ENCODE measurements around the gene IWS1.

Gene IWS1

DNA sequence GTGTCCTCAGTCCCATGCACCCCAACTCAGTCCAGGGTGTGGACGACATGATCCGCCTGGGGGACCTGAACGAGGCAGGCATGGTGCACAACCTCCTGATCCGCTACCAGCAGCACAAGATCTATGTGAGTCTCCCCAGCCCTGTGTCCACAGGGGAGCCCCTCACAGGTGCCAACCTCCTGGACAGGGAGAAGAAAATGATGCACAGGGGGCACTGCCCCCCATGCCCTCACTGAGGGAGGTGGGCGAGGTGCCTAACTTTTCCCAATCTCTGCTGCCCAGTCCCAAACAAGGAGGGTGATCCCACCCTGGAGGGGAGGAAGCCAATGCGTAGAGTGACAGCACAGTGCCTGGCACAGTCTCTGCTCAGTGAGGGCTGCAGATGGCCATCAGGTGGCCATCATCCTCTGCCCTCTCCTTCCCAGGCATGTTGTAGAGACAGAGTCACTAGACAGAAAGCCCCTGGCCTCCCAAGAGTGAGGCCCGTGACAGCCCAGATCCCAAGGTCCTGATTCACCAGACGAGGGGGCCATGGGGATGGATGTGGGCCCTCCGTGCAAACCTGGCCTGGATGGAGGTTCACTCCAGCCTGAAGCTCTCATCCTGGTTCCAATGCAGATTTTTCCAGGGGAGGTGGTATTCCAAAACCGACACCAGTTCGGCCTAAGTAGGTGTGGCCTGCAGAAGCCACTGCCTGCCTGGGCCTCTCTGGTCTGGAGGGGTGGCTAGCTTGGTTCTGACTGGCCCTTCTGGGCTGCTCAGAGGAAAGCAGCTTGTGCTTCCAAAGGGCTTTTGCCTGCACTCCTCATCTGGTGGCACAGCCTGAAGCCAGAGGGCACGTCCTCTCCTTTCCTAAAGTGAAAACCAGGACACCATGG is 39.2 kb upstream of the IWS1 start:
- Mint-ChIP-seq H3K4me1 (peaks cover 4% of the 10 kb centered on the region), H3K27ac (no peak overlapping the region), H3K9me3 (no peaks in the 10 kb centered on the region), H3K36me3 (no peaks in the 10 kb centered on the region), H3K4me3 (no peak overlapping the region), H3K27me3 (no peaks in the 10 kb centered on the region)

DNA sequence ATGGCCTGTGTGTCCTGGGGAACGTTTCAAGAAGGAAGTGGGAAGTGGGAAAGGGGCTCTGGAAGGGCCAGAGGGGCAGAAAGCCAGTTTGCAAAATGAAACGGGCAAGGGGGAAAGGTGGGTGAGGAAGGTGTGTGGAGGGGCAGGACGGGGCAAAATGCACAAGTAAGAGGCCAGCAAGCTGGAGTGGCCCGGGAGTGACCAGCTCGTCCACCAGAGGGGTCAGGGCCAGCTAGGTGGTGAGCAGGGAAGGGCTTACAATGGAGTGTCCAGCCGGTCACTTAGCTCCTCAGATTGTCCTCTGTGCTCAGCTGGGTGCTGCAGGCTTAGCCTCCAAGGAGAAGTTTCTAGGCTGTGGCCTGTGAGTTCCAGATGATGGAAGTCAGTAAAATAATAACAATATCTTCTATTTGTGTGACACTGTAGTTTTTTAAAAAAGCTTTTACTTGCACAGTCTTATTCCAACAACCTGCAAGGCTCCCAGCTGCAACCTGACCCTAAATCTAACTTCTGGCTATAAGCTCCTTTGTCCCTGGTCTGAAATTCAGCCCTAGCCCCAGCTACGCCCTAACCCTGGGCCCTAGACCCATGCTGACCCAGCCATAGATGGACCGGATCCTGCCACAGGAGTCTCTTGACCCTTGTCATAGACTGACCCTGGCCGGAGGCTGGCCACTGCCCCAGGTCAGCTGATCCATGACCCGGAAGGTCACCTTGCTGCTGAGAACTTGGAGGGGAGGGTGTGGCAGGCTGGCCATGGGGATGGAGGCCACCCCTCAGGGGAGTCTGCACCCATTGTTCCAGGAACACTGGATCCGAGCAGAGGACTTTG is 38.4 kb upstream of the IWS1 start:
- H3K27ac Mint-ChIP-seq = no peak overlapping the region
- H3K4me3 Mint-ChIP-seq = no peak overlapping the region
- no peaks in the 10 kb centered on the region for H3K36me3 Mint-ChIP-seq
- H3K9me3 Mint-ChIP-seq = no peaks in the 10 kb centered on the region
- H3K4me1 Mint-ChIP-seq = peaks cover 4% of the 10 kb centered on the region
- H3K27me3 Mint-ChIP-seq = no peaks in the 10 kb centered on the region

DNA sequence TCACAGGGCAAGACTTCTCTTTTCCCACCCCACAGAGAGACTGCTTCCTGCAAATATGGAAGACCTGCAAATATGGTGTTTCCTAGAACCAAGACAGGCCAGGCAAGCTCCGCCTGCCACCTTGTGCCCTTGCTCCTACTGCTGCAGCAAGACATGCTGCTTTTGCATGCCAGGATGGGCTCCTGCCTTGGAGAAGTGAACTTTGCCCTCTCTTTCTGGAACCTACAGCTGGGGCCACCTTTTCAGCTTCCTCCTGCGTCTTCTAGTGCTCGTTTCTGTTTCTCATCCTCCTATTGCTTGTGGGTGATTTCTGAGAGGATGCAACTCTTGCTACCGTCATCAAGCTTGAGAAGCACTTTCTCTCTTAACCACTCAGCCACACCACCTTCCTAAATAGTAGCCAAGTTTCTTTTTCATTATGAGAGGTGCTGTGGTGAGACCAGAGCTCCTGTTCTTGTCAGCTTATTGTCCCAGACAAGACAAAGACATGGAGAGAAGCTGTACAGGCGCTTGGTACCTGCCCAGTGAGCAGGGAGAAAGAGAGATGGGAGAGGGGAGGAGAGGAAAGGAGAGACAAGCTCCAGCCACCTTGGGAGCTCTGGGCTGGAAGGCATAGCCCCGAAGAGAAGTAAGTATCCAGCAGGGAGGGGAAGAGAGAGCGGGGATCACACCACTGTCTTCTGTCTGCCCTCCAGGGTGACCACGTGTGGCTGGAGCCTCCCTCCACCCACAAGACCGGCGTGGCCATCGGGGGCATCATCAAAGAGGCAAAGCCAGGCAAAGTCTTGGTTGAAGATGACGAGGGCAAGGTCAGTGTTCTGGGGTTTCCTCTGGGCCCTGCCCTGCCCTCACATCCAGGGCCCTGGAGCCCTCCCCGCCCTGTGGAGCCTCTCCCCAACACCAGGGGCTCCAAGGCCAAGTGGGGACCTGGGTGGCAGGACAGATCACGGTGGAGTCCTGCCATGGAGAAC is 37.5 kb upstream of the IWS1 start:
- Mint-ChIP-seq H3K27me3 (no peaks in the 10 kb centered on the region), H3K36me3 (no peaks in the 10 kb centered on the region), H3K27ac (no peak overlapping the region), H3K4me3 (no peak overlapping the region), H3K9me3 (no peaks in the 10 kb centered on the region), H3K4me1 (peaks cover 4% of the 10 kb centered on the region)

DNA sequence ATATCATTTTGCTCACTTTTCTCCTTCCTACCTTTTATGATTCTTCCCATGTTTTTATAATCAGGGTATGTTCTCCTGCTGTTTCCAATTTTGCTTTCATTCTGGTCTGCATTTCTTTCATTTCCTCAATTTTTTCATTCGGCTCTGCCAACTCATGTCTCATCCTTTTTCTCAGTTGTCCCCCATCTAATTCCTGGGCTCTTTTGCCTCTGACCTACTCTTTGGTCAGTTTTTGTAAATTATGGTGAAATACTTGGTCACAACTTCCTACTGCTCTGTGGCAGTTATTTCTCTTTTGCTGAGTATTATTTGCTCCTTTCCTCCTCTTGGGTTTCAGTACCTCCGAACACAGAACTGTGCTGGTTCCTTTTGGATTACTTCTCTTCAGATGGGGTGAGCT is 36.6 kb upstream of the IWS1 start:
- Mint-ChIP-seq H3K36me3 (no peaks in the 10 kb centered on the region), H3K27ac (no peak overlapping the region), H3K27me3 (no peaks in the 10 kb centered on the region), H3K4me1 (peaks cover 4% of the 10 kb centered on the region), H3K4me3 (no peak overlapping the region), H3K9me3 (no peaks in the 10 kb centered on the region)

DNA sequence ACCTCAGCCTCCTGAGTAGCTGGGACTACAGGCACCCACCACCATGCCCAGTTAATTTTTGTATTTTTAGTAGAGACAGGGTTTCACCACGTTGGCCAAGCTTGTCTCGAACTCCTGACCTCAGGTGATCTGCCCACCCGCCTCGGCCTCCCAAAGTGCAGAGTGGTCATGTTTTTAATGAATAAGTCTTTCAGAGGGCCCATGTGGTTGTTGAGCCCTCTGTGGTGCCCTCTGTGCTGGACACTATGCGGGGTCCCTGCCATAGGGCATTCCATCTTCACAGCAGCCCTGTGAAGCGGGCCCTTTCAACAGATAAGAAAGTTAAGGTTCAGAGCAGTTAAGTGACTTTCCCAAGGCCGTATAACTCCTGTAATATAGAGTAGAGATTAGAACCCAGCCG is 35.1 kb upstream of the IWS1 start:
- Mint-ChIP-seq H3K27ac (no peak overlapping the region), H3K4me3 (no peak overlapping the region), H3K4me1 (peaks cover 4% of the 10 kb centered on the region), H3K36me3 (peaks cover 4% of the 10 kb centered on the region), H3K27me3 (no peaks in the 10 kb centered on the region), H3K9me3 (peaks cover 5% of the 10 kb centered on the region)

DNA sequence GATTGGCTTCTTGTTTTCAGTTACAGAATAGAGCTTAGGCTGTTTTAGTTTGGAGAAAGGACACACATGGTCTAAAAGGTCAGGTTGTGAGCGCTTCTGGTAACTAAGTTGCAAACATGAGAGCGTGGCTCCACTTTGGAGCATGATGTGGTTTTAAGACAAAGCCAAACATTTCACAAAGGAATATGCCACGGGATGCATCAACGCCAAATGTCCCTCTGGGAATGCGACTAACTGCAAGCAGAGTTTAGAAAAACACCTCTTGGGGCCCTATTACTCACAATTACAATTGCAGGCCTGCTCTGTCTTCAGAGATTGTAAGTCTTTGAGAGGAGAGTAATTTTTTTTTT is 34.6 kb upstream of the IWS1 start:
- Mint-ChIP-seq H3K27ac (no peak overlapping the region), H3K36me3 (peaks cover 4% of the 10 kb centered on the region), H3K4me1 (peaks cover 4% of the 10 kb centered on the region), H3K9me3 (peaks cover 5% of the 10 kb centered on the region), H3K4me3 (no peak overlapping the region), H3K27me3 (no peaks in the 10 kb centered on the region)

DNA sequence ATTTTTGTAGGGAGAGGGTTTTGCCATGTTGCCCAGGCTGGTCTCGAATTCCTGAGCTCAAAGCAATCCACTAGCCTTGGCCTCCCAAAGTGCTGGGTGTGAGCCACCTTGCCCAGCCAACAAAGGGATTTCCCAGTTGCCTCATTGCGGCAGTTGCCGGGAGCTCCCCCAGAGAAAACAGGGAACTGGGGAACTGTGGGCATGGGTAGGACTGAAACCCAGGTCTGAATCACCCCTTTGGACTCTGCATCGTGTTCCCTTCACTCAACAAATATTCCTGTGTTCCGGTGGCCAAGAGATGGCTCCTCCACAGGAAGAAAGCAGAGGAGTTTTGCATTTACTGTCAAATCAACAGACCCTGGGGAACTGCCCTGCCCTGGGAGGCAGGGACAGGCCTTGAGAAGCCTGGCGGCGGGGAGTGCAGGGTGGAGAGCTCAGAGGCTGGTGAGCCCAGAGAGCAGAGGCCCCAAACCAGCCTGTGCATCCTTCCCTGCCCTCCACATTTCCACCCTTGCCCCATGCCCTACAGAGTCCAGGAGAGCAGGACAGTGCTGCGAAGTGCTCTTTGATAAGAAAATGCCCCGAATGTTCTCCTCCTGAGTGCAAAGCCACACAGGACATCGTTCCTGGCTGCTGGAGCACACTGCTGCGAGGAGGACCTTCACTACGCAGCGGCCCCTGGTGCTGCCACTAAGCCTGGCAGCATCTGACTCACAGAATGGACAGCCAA is 34.1 kb upstream of the IWS1 start:
- Mint-ChIP-seq H3K4me1 (peaks cover 4% of the 10 kb centered on the region), H3K27ac (no peak overlapping the region), H3K27me3 (no peaks in the 10 kb centered on the region), H3K4me3 (no peak overlapping the region), H3K9me3 (peaks cover 5% of the 10 kb centered on the region), H3K36me3 (peaks cover 4% of the 10 kb centered on the region)

DNA sequence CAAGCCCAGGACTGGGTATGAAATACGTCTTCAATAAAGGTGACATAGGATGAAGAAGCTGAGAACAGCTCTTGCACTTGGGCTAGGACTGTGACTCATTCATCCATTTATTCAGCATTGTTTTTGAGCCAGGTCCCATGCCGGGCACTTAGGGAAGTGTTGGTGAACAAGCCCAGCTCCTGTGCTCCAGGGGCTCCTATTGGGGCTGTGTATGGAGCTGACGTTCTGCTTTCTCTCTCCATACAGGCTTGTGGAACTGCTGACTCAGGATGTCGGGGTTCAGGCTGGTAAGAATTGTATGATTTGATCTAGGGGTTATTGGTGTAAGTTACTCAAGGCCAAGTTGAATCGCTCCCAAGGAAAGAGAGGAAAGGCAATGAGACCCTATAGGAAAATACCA is 33.2 kb upstream of the IWS1 start:
- Mint-ChIP-seq H3K9me3 (peaks cover 5% of the 10 kb centered on the region), H3K36me3 (peaks cover 4% of the 10 kb centered on the region), H3K4me1 (peaks cover 4% of the 10 kb centered on the region), H3K27ac (no peak overlapping the region), H3K4me3 (no peak overlapping the region), H3K27me3 (no peaks in the 10 kb centered on the region)

DNA sequence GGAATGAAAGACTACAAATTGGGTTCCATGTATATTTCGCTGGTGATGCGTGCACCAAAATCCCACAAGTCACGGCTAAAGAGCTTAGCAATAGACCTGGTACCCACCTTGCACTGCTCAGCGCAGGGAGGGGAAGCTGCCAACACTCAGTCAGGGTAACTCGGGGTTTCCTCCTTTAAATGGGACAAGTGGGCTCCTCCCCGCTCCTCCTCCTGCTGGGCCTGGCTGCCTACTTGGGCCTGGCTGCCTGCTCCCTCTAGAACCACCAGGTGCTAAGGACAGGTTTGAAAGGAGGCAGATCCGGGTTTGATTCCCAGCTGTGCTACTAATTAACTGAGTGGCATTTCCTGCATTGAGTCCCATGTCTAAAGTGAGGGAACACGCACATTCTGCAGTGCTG is 32.6 kb upstream of the IWS1 start:
- Mint-ChIP-seq H3K4me3 (no peak overlapping the region), H3K4me1 (peaks cover 4% of the 10 kb centered on the region), H3K36me3 (peaks cover 4% of the 10 kb centered on the region), H3K27ac (no peak overlapping the region), H3K9me3 (peaks cover 5% of the 10 kb centered on the region), H3K27me3 (no peaks in the 10 kb centered on the region)

DNA sequence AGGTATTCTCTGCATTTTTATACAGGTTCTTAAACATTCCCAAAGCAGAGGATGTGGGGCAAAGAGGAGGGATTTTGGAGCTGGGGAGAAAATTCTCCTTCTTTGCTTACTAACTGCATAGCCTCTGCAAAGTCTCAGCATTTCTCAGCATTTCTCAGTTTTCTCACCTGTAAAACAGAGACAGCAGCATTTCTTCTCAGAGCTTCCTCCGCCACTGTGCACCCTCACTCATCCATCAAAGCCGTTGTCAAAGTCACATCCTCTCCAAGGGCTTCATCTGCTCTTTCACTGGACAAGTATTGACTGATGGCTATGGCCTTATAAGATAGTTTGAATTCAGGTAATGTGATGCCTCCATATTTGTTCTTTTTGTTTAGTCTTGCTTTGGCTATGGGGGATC is 26.6 kb upstream of the IWS1 start:
- Mint-ChIP-seq H3K36me3 (peaks cover 4% of the 10 kb centered on the region), H3K4me1 (no peaks in the 10 kb centered on the region), H3K27ac (no peak overlapping the region), H3K27me3 (peaks cover 4% of the 10 kb centered on the region), H3K4me3 (no peak overlapping the region), H3K9me3 (peaks cover 5% of the 10 kb centered on the region)

DNA sequence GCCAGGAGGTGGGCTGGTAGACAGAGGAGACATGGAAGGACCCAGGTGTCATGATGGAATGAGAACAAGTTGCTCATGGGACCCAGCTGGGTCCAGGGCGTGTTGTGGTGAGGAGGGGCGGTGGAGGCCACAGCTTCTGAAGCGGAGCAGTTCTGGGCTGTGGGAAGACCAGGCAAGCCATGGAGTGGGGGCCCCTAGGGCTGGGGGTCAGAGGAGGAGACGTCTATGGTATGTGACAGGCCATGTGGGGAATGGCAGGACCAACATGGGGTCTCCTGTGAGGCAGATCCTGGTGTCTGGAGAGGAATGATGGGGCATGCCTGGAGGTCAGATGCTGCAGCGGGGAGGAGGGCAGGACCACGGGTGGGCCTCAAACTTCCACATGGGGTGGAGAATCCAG is 26.0 kb upstream of the IWS1 start:
- H3K27ac Mint-ChIP-seq = no peak overlapping the region
- H3K4me3 Mint-ChIP-seq = no peak overlapping the region
- H3K9me3 Mint-ChIP-seq = peaks cover 5% of the 10 kb centered on the region
- peaks cover 4% of the 10 kb centered on the region for H3K27me3 Mint-ChIP-seq
- no peaks in the 10 kb centered on the region for H3K4me1 Mint-ChIP-seq
- peaks cover 4% of the 10 kb centered on the region for H3K36me3 Mint-ChIP-seq

DNA sequence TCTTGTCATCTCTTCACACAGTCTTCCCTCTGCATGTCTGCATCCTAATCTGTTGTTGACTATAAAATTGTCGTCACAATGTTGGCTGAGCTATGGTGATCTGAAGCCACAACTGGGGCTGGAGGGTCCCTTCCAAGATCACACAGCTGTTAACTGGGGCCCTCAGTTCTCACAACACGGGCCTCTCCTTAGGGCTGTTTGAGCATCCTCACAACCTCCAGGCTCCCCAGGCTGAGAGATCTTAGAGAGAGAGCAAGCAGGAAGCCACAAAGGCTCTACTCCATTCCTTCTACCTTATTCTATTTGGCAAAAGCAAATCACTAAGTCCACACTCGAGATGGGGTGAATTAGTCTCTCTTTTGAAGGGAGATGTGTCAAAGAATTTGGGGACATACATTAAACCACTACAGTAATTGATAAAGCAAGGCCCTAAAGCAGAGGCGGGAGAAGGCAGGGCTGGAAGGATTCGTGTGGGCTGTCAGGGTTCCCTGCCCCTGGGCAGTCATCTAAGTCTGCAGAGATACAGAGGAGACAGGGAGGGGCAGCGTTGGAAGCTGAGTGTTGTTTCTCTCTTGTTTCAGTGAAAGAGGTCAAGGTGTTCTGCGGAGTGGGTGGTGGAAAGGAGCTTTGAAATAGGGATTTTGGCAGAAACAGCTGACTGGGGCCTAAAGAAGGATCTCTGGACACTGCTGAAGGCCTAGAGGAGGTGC is 25.1 kb upstream of the IWS1 start:
- no peak overlapping the region for H3K4me3 Mint-ChIP-seq
- no peaks in the 10 kb centered on the region for H3K9me3 Mint-ChIP-seq
- H3K27me3 Mint-ChIP-seq = peaks cover 4% of the 10 kb centered on the region
- H3K27ac Mint-ChIP-seq = no peak overlapping the region
- no peaks in the 10 kb centered on the region for H3K36me3 Mint-ChIP-seq
- H3K4me1 Mint-ChIP-seq = no peaks in the 10 kb centered on the region

DNA sequence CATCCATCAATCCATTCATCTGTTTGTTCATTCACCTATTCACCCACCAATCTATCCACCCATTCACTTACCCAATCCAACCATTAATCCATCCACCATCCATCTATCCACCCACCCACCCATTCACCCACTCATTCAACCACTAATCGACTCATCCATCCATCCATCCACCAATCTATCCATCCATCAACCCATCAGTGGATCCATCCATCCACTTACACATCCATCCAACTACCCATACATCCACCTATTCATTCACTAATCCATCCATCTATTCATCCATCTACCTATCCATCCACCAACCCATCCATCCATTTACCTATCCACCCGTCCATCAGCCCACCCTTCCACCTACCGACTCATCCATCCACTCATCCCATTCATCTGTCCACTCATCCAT is 20.5 kb upstream of the IWS1 start:
- no peaks in the 10 kb centered on the region for H3K36me3 Mint-ChIP-seq
- no peaks in the 10 kb centered on the region for H3K4me1 Mint-ChIP-seq
- no peak overlapping the region for H3K4me3 Mint-ChIP-seq
- H3K9me3 Mint-ChIP-seq = no peaks in the 10 kb centered on the region
- no peak overlapping the region for H3K27ac Mint-ChIP-seq
- H3K27me3 Mint-ChIP-seq = peaks cover 4% of the 10 kb centered on the region

DNA sequence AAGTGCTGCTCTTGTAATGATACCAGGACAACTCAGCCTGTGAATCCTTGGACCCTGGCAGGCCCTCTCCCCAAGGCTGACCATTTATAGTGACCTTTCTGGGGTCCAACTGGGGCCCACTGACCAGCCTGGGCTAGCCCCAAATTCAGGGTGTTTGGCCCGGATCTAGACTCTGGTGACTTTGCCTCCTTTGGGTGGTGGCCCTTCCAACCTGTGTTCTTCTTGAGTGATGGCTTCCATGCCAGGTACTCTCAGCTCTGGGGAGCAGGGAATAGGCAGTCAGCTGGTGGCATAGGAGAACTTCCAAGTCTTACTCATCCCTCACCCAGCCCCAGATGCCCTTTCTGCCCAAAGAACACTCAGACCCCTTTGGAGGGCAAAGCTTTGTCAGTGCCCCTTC is 19.5 kb upstream of the IWS1 start:
- H3K9me3 Mint-ChIP-seq = no peaks in the 10 kb centered on the region
- H3K4me1 Mint-ChIP-seq = no peaks in the 10 kb centered on the region
- H3K27ac Mint-ChIP-seq = no peak overlapping the region
- H3K36me3 Mint-ChIP-seq = no peaks in the 10 kb centered on the region
- no peak overlapping the region for H3K4me3 Mint-ChIP-seq
- peaks cover 4% of the 10 kb centered on the region for H3K27me3 Mint-ChIP-seq

Measured in activated naive CD4-positive, alpha-beta T cell treated with anti-CD3 and anti-CD28 coated beads, Interleukin-2, amount 50 U/mL, for 24 hours (primary cell).